Measurements from ENCODE around the gene ADCY10.

ADCY10 gene

GRCh38 chr1:167786502-167786901 is 127.4 kb downstream of the ADCY10 start:
- Mint-ChIP-seq H3K9me3 (ENCODE audit: low read depth) (no peaks in the 10 kb centered on the region), H3K36me3 (peaks cover 16% of the 10 kb centered on the region), H3K27me3 (no peaks in the 10 kb centered on the region), H3K27ac (no peak overlapping the region), H3K4me1 (ENCODE audit: low read depth) (no peaks in the 10 kb centered on the region), H3K4me3 (no peak overlapping the region)

GRCh38 chr1:167784876-167785550 is 128.9 kb downstream of the ADCY10 start:
- no peak overlapping the region for H3K4me3 Mint-ChIP-seq
- H3K36me3 Mint-ChIP-seq: peaks cover 25% of the 10 kb centered on the region
- no peaks in the 10 kb centered on the region for H3K4me1 Mint-ChIP-seq (ENCODE audit: low read depth)
- H3K27me3 Mint-ChIP-seq: no peaks in the 10 kb centered on the region
- H3K9me3 Mint-ChIP-seq (ENCODE audit: low read depth): peaks cover 10% of the 10 kb centered on the region
- no peak overlapping the region for H3K27ac Mint-ChIP-seq

GRCh38 chr1:167782946-167783345 is 131.0 kb downstream of the ADCY10 start:
- Mint-ChIP-seq H3K4me1 (ENCODE audit: low read depth) (no peaks in the 10 kb centered on the region), H3K27me3 (no peaks in the 10 kb centered on the region), H3K36me3 (peaks cover 23% of the 10 kb centered on the region), H3K4me3 (no peak overlapping the region), H3K27ac (no peak overlapping the region), H3K9me3 (ENCODE audit: low read depth) (peaks cover 10% of the 10 kb centered on the region)

- no peak overlapping the region for H3K4me3 Mint-ChIP-seq
- H3K9me3 Mint-ChIP-seq (ENCODE audit: low read depth): peaks cover 10% of the 10 kb centered on the region
- peaks cover 29% of the 10 kb centered on the region for H3K36me3 Mint-ChIP-seq
- H3K4me1 Mint-ChIP-seq (ENCODE audit: low read depth): peaks cover 9% of the 10 kb centered on the region
- no peaks in the 10 kb centered on the region for H3K27me3 Mint-ChIP-seq
- H3K27ac Mint-ChIP-seq: no peak overlapping the region
Measured at GRCh38 chr1:167781558-167781957, 132.4 kb downstream of the ADCY10 start.

GRCh38 chr1:167777269-167777650 is 136.7 kb downstream of the ADCY10 start:
- H3K27me3 Mint-ChIP-seq: no peaks in the 10 kb centered on the region
- peaks cover 41% of the 10 kb centered on the region for H3K36me3 Mint-ChIP-seq
- peak overlapping the region; percentile 55 for H3K27ac Mint-ChIP-seq
- H3K4me3 Mint-ChIP-seq: no peak overlapping the region
- peaks cover 12% of the 10 kb centered on the region for H3K4me1 Mint-ChIP-seq (ENCODE audit: low read depth)
- H3K9me3 Mint-ChIP-seq (ENCODE audit: low read depth): peaks cover 10% of the 10 kb centered on the region

- peak overlapping the region; percentile 55 for H3K27ac Mint-ChIP-seq
- no peaks in the 10 kb centered on the region for H3K27me3 Mint-ChIP-seq
- H3K36me3 Mint-ChIP-seq: peaks cover 43% of the 10 kb centered on the region
- no peak overlapping the region for H3K4me3 Mint-ChIP-seq
- H3K9me3 Mint-ChIP-seq (ENCODE audit: low read depth): peaks cover 10% of the 10 kb centered on the region
- peaks cover 12% of the 10 kb centered on the region for H3K4me1 Mint-ChIP-seq (ENCODE audit: low read depth)
Measured at GRCh38 chr1:167776616-167777268, 137.2 kb downstream of the ADCY10 start.

- peaks cover 12% of the 10 kb centered on the region for H3K4me1 Mint-ChIP-seq (ENCODE audit: low read depth)
- peaks cover 8% of the 10 kb centered on the region for H3K9me3 Mint-ChIP-seq (ENCODE audit: low read depth)
- H3K4me3 Mint-ChIP-seq: no peak overlapping the region
- peaks cover 41% of the 10 kb centered on the region for H3K36me3 Mint-ChIP-seq
- no peaks in the 10 kb centered on the region for H3K27me3 Mint-ChIP-seq
- H3K27ac Mint-ChIP-seq: no peak overlapping the region
Measured at GRCh38 chr1:167776151-167776550, 137.8 kb downstream of the ADCY10 start.

GRCh38 chr1:167775178-167775577 is 138.8 kb downstream of the ADCY10 start:
- no peaks in the 10 kb centered on the region for H3K27me3 Mint-ChIP-seq
- H3K4me3 Mint-ChIP-seq: no peak overlapping the region
- H3K9me3 Mint-ChIP-seq (ENCODE audit: low read depth): no peaks in the 10 kb centered on the region
- H3K4me1 Mint-ChIP-seq (ENCODE audit: low read depth): peaks cover 12% of the 10 kb centered on the region
- no peak overlapping the region for H3K27ac Mint-ChIP-seq
- H3K36me3 Mint-ChIP-seq: peaks cover 41% of the 10 kb centered on the region

- no peaks in the 10 kb centered on the region for H3K9me3 Mint-ChIP-seq (ENCODE audit: low read depth)
- H3K27me3 Mint-ChIP-seq: no peaks in the 10 kb centered on the region
- no peak overlapping the region for H3K27ac Mint-ChIP-seq
- peaks cover 41% of the 10 kb centered on the region for H3K36me3 Mint-ChIP-seq
- peaks cover 12% of the 10 kb centered on the region for H3K4me1 Mint-ChIP-seq (ENCODE audit: low read depth)
- no peak overlapping the region for H3K4me3 Mint-ChIP-seq
Measured at GRCh38 chr1:167774710-167775109, 139.2 kb downstream of the ADCY10 start.

- H3K36me3 Mint-ChIP-seq: peaks cover 40% of the 10 kb centered on the region
- no peak overlapping the region for H3K4me3 Mint-ChIP-seq
- peaks cover 12% of the 10 kb centered on the region for H3K4me1 Mint-ChIP-seq (ENCODE audit: low read depth)
- no peaks in the 10 kb centered on the region for H3K9me3 Mint-ChIP-seq (ENCODE audit: low read depth)
- no peak overlapping the region for H3K27ac Mint-ChIP-seq
- H3K27me3 Mint-ChIP-seq: no peaks in the 10 kb centered on the region
Measured at GRCh38 chr1:167773516-167773915, 140.4 kb downstream of the ADCY10 start.

- no peak overlapping the region for H3K4me3 Mint-ChIP-seq
- H3K36me3 Mint-ChIP-seq: peaks cover 45% of the 10 kb centered on the region
Measured at GRCh38 chr1:167772436-167772835, 141.5 kb downstream of the ADCY10 start.

GRCh38 chr1:167770127-167770526 is 143.8 kb downstream of the ADCY10 start:
- H3K36me3 Mint-ChIP-seq: peaks cover 37% of the 10 kb centered on the region
- no peak overlapping the region for H3K27ac Mint-ChIP-seq
- no peak overlapping the region for H3K4me3 Mint-ChIP-seq
- no peaks in the 10 kb centered on the region for H3K4me1 Mint-ChIP-seq (ENCODE audit: low read depth)
- H3K27me3 Mint-ChIP-seq: no peaks in the 10 kb centered on the region
- no peaks in the 10 kb centered on the region for H3K9me3 Mint-ChIP-seq (ENCODE audit: low read depth)

More at GRCh38 chr1:167772436-167772835, 141.5 kb downstream of the ADCY10 start:
- Mint-ChIP-seq H3K27me3 (no peaks in the 10 kb centered on the region), H3K9me3 (ENCODE audit: low read depth) (no peaks in the 10 kb centered on the region), H3K4me1 (ENCODE audit: low read depth) (peaks cover 11% of the 10 kb centered on the region), H3K27ac (no peak overlapping the region)

- Mint-ChIP-seq H3K9me3 (ENCODE audit: low read depth) (no peaks in the 10 kb centered on the region), H3K4me3 (no peak overlapping the region), H3K27me3 (no peaks in the 10 kb centered on the region), H3K4me1 (ENCODE audit: low read depth) (peaks cover 3% of the 10 kb centered on the region), H3K36me3 (peaks cover 28% of the 10 kb centered on the region), H3K27ac (no peak overlapping the region)
Measured at GRCh38 chr1:167767761-167768160, 146.2 kb downstream of the ADCY10 start.

- H3K4me3 Mint-ChIP-seq: no peak overlapping the region
- peaks cover 19% of the 10 kb centered on the region for H3K36me3 Mint-ChIP-seq
- peaks cover 15% of the 10 kb centered on the region for H3K4me1 Mint-ChIP-seq (ENCODE audit: low read depth)
- H3K27me3 Mint-ChIP-seq: no peaks in the 10 kb centered on the region
- no peaks in the 10 kb centered on the region for H3K9me3 Mint-ChIP-seq (ENCODE audit: low read depth)
- H3K27ac Mint-ChIP-seq: no peak overlapping the region
Measured at GRCh38 chr1:167766538-167766937, 147.4 kb downstream of the ADCY10 start.

- Mint-ChIP-seq H3K9me3 (ENCODE audit: low read depth) (no peaks in the 10 kb centered on the region), H3K27ac (no peak overlapping the region), H3K36me3 (peaks cover 16% of the 10 kb centered on the region), H3K27me3 (no peaks in the 10 kb centered on the region), H3K4me1 (ENCODE audit: low read depth) (peaks cover 23% of the 10 kb centered on the region), H3K4me3 (no peak overlapping the region)
Measured at GRCh38 chr1:167765496-167765895, 148.4 kb downstream of the ADCY10 start.
